Pancreas (tissue), 10 donors: Measurements from ENCODE around the gene CDC14A. TPM values are rescaled to one million over a fixed set of nuclear protein-coding genes. Genes with fewer than 3 reads are reported as not detected.

Experiments
- ATAC-seq, 4 donors: fragments of 200-7000 bp; cut with Tn5 transposase; one replicate each; pipeline versions ENCODE4 v1.8.0 to v1.9.1; 2020; ENCODE audit warnings: mild to moderate bottlenecking in 4 of 4, moderate library complexity in 4 of 4
- DNase-seq, 6 donors: peaks; one replicate each; pipeline ENCODE4 v3.0.0-alpha.2; 2020
- FAIRE-seq: peaks from 2 replicates; lab custom pipeline; 2012; peaks lifted over from hg19 to GRCh38; lab: Jason Lieb, UNC
- H3K27ac ChIP-seq, 4 donors: fragments of 200-600 bp; sonication (generic); 1 replicate in 3 of 4; 2 replicates in 1 of 4; pipeline versions ENCODE4 v1.5.0 to v1.8.0; 2020
- H3K27me3 ChIP-seq, 4 donors: fragments of 200-600 bp; one replicate each; pipeline ENCODE4 v1.8.0; 2021
- H3K36me3 ChIP-seq, 3 donors: fragments of 200-600 bp; sonication (generic) in 1 of 3; one replicate each; pipeline versions ENCODE4 v1.5.0 to v1.8.0; 2020 to 2021
- H3K4me1 ChIP-seq, 3 donors: fragments of 200-600 bp; one replicate each; pipeline ENCODE4 v1.8.0; 2021
- H3K4me3 ChIP-seq, 4 donors: fragments of 200-600 bp; sonication (generic) in 2 of 4; one replicate each; pipeline versions ENCODE4 v1.5.0 to v1.8.0; 2020 to 2021
- H3K9me3 ChIP-seq, 4 donors: fragments of 200-600 bp; one replicate each; pipeline ENCODE4 v1.8.0; 2021
- WGBS, 2 donors: extraction: QIAGEN DNeasy Blood & Tissue Kit; methylation state at CpG; one replicate each; pipeline ENCODE4 v1.1.7; 2013; 5-methylcytosine and 5-hydroxymethylcytosine counted together
- intact Hi-C, 3 donors: fragments of 100-400 bp; cut with DNase I; formaldehyde crosslinking; loops; one replicate each; pipeline versions ENCODE4 v1.11.1 to v1.14.2; 2022
- polyA plus RNA-seq, 2 donors: library from polyadenylated mRNA; stranded (reverse); fragments of 200-250 nt; gene quantifications; one replicate each; pipeline ENCODE4 v1.2.3, GENCODE V29; 2013
- total RNA-seq, 6 donors: library from RNA; stranded (reverse); fragmentation: NEBNext Ultra II Directional in 4 of 6; extraction: Animal tissue kit (Norgen Biotek cat#: 25700) in 4 of 6; gene quantifications; one replicate each; pipeline versions ENCODE4 v1.2.1 to v1.2.4, GENCODE V29; 2021 to 2023
- TF ChIP-seq, protein P1 (sequence below), 4 donors: fragments of 200-600 bp; sonication (generic) in 3 of 4; IDR thresholded peaks; one replicate each; pipeline versions ENCODE4 v1.5.0 to v1.8.0; 2021; ENCODE audit warnings: antibody characterized with exemption in 4 of 4
- donor health status: healthy with polysubstance abuse.
- donor health status: DM: no; HTN: no; CAD: no; lungs with moderate emphysema.
- donor health status: DM: no; HTN: no; CAD: no.
- donor health status: control.
- donor health status: control.
- donor health status: Bipolar disorder and iron deficiency.
- donor health status: DM: yes; HTN: yes; CAD: no.
- donor health status: DM: no; HTN: no; CAD: no.
- donor health status: DM: no; HTN: no; CAD: no.
- donor health status: DM: yes; HTN: yes; CAD: no.

The CDC14A gene
- total and polyA plus RNA-seq, 8 donors = 1.4 to 5.2 (median 3.0) TPM

DNA sequence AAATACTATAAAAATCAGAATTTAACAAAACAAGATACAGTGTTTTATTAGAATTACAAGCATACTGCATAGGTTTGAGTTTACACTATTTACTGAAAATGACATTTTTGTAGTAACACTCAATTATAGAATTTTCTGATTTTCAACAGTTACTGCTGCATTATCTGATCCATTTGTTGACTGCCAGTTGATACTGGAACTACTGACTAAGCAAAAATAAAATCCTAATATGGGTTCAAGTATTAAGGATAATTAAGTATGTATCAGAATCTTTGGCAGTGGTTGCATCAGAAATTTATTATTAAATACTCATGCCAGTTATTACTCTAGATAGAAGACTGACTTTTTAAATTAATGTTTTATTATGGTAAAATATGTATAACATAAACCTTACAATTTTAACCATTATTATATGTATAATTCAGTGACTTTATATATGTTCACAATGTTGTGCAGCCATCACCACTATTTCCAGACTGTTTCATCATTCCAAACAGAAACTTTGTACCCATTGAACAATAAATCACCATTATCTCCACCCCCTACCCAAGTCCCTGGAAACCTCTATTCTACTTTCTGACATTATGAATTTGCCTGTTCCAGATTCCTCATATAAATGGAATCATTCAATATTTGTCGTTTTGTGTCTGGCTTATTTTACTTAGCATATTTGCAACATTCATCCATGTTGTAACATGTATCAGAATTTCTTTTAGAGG, 127.5 kb downstream of the CDC14A start:
- Histone ChIP-seq H3K4me1 (no peaks in the 10 kb centered on the region), H3K9me3 (no peaks in the 10 kb centered on the region), H3K4me3 (no peak overlapping the region), H3K27me3 (no peaks in the 10 kb centered on the region), H3K27ac (no peak overlapping the region), H3K36me3 (no peaks in the 10 kb centered on the region)
- FAIRE-seq = no peak
- WGBS, 2 donors = 85 to 89% methylated on average over 1 of the region's 1 CpG
- no peak for ATAC-seq
- DNase-seq = no peak
- TF ChIP-seq, protein P1, sequence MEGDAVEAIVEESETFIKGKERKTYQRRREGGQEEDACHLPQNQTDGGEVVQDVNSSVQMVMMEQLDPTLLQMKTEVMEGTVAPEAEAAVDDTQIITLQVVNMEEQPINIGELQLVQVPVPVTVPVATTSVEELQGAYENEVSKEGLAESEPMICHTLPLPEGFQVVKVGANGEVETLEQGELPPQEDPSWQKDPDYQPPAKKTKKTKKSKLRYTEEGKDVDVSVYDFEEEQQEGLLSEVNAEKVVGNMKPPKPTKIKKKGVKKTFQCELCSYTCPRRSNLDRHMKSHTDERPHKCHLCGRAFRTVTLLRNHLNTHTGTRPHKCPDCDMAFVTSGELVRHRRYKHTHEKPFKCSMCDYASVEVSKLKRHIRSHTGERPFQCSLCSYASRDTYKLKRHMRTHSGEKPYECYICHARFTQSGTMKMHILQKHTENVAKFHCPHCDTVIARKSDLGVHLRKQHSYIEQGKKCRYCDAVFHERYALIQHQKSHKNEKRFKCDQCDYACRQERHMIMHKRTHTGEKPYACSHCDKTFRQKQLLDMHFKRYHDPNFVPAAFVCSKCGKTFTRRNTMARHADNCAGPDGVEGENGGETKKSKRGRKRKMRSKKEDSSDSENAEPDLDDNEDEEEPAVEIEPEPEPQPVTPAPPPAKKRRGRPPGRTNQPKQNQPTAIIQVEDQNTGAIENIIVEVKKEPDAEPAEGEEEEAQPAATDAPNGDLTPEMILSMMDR (IDR thresholded peaks at IDR 0.05) = no peak
- intact Hi-C loops = no loop called here

DNA sequence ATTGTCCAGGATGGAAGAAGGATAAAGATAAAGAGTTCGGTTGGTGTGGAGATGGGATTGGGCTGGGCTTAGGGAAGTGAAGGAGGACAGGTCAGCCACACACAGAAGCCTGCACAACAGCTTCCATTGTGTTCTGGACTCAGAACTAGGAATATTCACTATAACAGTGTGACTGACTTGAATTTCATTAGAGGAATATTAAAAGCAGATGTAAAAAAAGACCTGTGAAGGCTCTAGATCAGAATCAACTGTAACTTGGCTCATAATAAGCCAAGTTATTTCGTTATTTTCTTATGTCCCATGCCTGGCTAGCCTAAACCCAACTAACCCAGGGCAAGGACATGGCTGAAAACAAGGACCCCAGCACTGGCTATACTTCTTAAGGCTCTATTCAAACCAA, 129.0 kb downstream of the CDC14A start:
- DNase-seq = no peak
- no peak for ATAC-seq
- FAIRE-seq = no peak

DNA sequence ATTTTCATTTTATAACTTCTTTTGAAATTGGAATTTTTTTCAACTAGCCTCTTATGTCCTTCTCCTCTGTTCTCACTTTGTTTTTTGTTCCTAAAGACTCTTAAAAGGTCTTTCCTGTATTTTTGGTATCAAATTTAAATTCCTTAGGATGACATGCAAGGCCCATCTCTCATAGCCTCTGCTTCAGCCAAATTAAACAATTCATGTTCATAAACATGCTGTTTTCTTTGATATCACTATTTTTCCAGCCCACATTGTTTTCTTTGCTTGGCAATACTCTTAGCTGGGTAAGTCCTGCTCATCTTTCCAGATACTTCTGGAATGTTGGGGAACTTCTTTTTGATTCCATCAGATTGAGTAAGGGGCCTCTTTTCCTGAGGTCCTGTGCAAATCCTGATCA, 129.9 kb downstream of the CDC14A start:
- no peaks in the 10 kb centered on the region for H3K27me3 ChIP-seq
- H3K4me3 ChIP-seq = no peak overlapping the region
- DNase-seq (no peak), FAIRE-seq (no peak), ATAC-seq (no peak)
- TF ChIP-seq, protein P1 (IDR thresholded peaks at IDR 0.05) = no peak
- H3K4me1 ChIP-seq = peaks cover 0 to 6% (median 0%) of the 10 kb centered on the region in 3 donors
- H3K27ac ChIP-seq = no peak overlapping the region
- intact Hi-C loops = no loop called here
- H3K36me3 ChIP-seq = no peaks in the 10 kb centered on the region
- no peaks in the 10 kb centered on the region for H3K9me3 ChIP-seq

More for the DNA sequence above, 129.0 kb downstream of the CDC14A start:
- H3K27ac ChIP-seq = no peak overlapping the region
- H3K27me3 ChIP-seq = no peaks in the 10 kb centered on the region
- no peak overlapping the region for H3K4me3 ChIP-seq
- intact Hi-C loops = no loop called here
- peaks cover 0 to 6% (median 0%) of the 10 kb centered on the region in 3 donors for H3K4me1 ChIP-seq
- H3K9me3 ChIP-seq = no peaks in the 10 kb centered on the region
- 75 to 87% methylated on average over 2 of the region's 2 CpGs for WGBS, 2 donors
- no peaks in the 10 kb centered on the region for H3K36me3 ChIP-seq
- TF ChIP-seq, protein P1 (IDR thresholded peaks at IDR 0.05) = no peak

DNA sequence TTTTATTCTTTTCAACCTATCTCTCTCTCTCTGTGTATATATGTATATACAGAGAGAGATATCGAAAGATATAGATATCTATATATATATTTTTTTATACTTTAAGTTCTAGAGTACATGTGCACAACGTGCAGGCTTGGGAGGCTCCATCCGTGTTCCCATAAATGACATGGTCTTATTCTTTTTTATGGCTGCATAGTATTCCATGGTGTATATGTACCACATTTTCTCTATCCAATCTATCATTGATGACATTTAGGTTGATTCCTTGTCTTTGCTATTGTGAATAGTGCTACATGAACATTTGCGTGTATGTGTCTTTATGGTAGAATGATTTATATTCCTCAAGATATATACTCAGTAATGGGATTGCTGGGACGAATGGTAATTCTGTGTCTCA, 130.4 kb downstream of the CDC14A start:
- Histone ChIP-seq H3K4me1 (peaks cover 0 to 6% (median 0%) of the 10 kb centered on the region in 3 donors), H3K9me3 (no peaks in the 10 kb centered on the region), H3K36me3 (no peaks in the 10 kb centered on the region), H3K27me3 (no peaks in the 10 kb centered on the region), H3K4me3 (no peak overlapping the region), H3K27ac (no peak overlapping the region)
- intact Hi-C loops = no loop called here
- no peak for DNase-seq
- TF ChIP-seq, protein P1 (IDR thresholded peaks at IDR 0.05) = no peak
- 97 to 99% methylated on average over 5 of the region's 5 CpGs for WGBS, 2 donors
- FAIRE-seq = no peak
- ATAC-seq = no peak

DNA sequence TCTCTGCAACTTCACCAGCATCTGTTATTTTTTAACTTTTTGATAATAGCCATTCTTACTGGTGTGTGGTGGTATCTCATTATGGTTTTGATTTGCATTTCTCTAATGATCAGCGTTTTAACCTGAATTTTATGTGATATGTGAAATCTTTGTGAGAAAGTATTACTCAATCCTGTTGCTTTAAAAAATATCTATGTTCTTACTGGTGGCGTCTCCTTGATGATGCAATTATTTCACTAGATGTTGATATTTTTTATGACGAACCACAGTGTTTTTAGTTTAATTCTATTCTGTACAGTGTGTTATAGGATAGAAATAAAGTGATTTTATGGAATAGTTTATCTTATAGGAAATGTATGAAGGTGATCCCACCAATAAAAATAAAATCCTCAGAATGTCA, 130.9 kb downstream of the CDC14A start:
- Histone ChIP-seq H3K4me3 (no peak overlapping the region), H3K27me3 (no peaks in the 10 kb centered on the region), H3K36me3 (no peaks in the 10 kb centered on the region), H3K9me3 (no peaks in the 10 kb centered on the region), H3K4me1 (peaks cover 0 to 6% (median 0%) of the 10 kb centered on the region in 3 donors), H3K27ac (no peak overlapping the region)
- 81 to 86% methylated on average over 3 of the region's 3 CpGs for WGBS, 2 donors
- no peak for FAIRE-seq
- TF ChIP-seq, protein P1 (IDR thresholded peaks at IDR 0.05) = no peak
- no peak for ATAC-seq
- DNase-seq = no peak
- intact Hi-C loops = no loop called here
